Right cardiac atrium (tissue), 5 donors: Measurements from ENCODE around the gene CPD. TPM values are rescaled to one million over a fixed set of nuclear protein-coding genes. Genes with fewer than 3 reads are reported as not detected.

Experiments
- ATAC-seq, 2 donors: fragments of 200-7000 bp; cut with Tn5 transposase; one replicate each; pipeline versions ENCODE4 v1.8.0 to v1.9.1; 2020; ENCODE audit warnings: moderate library complexity in 2 of 2, mild to moderate bottlenecking in 1 of 2
- DNase-seq, 3 donors: peaks; one replicate each; pipeline ENCODE4 v3.0.0-alpha.2; 2020
- H3K27ac ChIP-seq: one replicate; pipeline ENCODE4 v1.5.1; 2013; ENCODE audit warnings: mild to moderate bottlenecking, low read length, control low read depth, moderate library complexity
- H3K27me3 ChIP-seq: one replicate; pipeline ENCODE4 v1.6.1; 2013; ENCODE audit not compliant: control insufficient read depth, insufficient read depth
- H3K4me1 ChIP-seq: one replicate; pipeline ENCODE4 v1.6.1; 2013; ENCODE audit warnings: low read length; ENCODE audit not compliant: control insufficient read depth, insufficient read depth
- H3K4me3 ChIP-seq: one replicate; pipeline ENCODE4 v1.5.1; 2013; ENCODE audit warnings: low read length, control low read depth
- H3K9me3 ChIP-seq: one replicate; pipeline ENCODE4 v1.6.1; 2013; ENCODE audit warnings: low read length; ENCODE audit not compliant: control insufficient read depth
- WGBS: extraction: QIAGEN DNeasy Blood & Tissue Kit; methylation state at CpG from one replicate; pipeline ENCODE4 v1.1.7; 2013; 5-methylcytosine and 5-hydroxymethylcytosine counted together
- intact Hi-C, 4 donors: fragments of 100-400 bp; cut with DNase I; formaldehyde crosslinking; loops; one replicate each; pipeline versions ENCODE4 v1.11.0 to v1.14.0; 2022 to 2023
- polyA plus RNA-seq: library from polyadenylated mRNA; stranded (reverse); fragments of 200-250 nt; gene quantifications from one replicate; pipeline ENCODE4 v1.2.3, GENCODE V29; 2013
- total RNA-seq, 4 donors: library from RNA; stranded (reverse); fragmentation: NEBNext Ultra II Directional; extraction: Animal tissue kit (Norgen Biotek cat#: 25700); gene quantifications; one replicate each; pipeline ENCODE4 v1.2.1, GENCODE V29; 2021
- donor health status: healthy with polysubstance abuse.
- donor health status: DM: no; HTN: yes; CAD: no.
- donor health status: DM: no; HTN: no; CAD: no.
- donor health status: DM: no; HTN: yes; CAD: no; lungs with severe emphysema.
- donor health status: DM: yes; HTN: yes; CAD: no.

The CPD gene
- total and polyA plus RNA-seq, 5 donors, result 6.5 to 37.1 (median 32.2) TPM

- H3K27ac ChIP-seq, result no peak overlapping the region
- intact Hi-C loops, result no loop called here
These were observed 24.0 kb upstream of the CPD start for GRCh38 chr17:30354701-30355100.

GRCh38 chr17:30357476-30357875, 21.3 kb upstream of the CPD start:
- H3K9me3 ChIP-seq, result peaks cover under 1% of the 10 kb centered on the region
- DNase-seq (no peak), ATAC-seq (no peak)
- H3K4me1 ChIP-seq, result no peaks in the 10 kb centered on the region
- no peaks in the 10 kb centered on the region for H3K27me3 ChIP-seq
- H3K27ac ChIP-seq, result no peak overlapping the region
- intact Hi-C loops, result no loop called here
- H3K4me3 ChIP-seq, result no peak overlapping the region

More at GRCh38 chr17:30354701-30355100, 24.0 kb upstream of the CPD start:
- H3K9me3 ChIP-seq, result no peaks in the 10 kb centered on the region
- H3K4me1 ChIP-seq, result no peaks in the 10 kb centered on the region
- H3K4me3 ChIP-seq, result no peak overlapping the region
- DNase-seq, result no peak
- ATAC-seq, result no peak
- H3K27me3 ChIP-seq, result no peaks in the 10 kb centered on the region

- Histone ChIP-seq H3K4me3 (no peak overlapping the region), H3K27me3 (no peaks in the 10 kb centered on the region), H3K27ac (no peak overlapping the region), H3K4me1 (no peaks in the 10 kb centered on the region), H3K9me3 (peaks cover 3% of the 10 kb centered on the region)
- DNase-seq, result no peak
- 70% methylated on average over 5 of the region's 5 CpGs for WGBS
- intact Hi-C loops, result no loop called here
- ATAC-seq, result no peak
These were observed 20.5 kb upstream of the CPD start for GRCh38 chr17:30358055-30358760.

GRCh38 chr17:30360086-30360808, 18.5 kb upstream of the CPD start:
- Histone ChIP-seq H3K27me3 (no peaks in the 10 kb centered on the region), H3K27ac (no peak overlapping the region), H3K4me3 (no peak overlapping the region), H3K4me1 (no peaks in the 10 kb centered on the region), H3K9me3 (peaks cover 3% of the 10 kb centered on the region)
- DNase-seq (no peak), ATAC-seq (no peak)
- WGBS, result 69% methylated on average over 8 of the region's 8 CpGs
- intact Hi-C loops, result no loop called here

GRCh38 chr17:30361766-30362279, 16.9 kb upstream of the CPD start:
- intact Hi-C loops, result no loop called here
- peaks cover 3% of the 10 kb centered on the region for H3K9me3 ChIP-seq
- H3K4me1 ChIP-seq, result no peaks in the 10 kb centered on the region
- no peaks in the 10 kb centered on the region for H3K27me3 ChIP-seq
- no peak overlapping the region for H3K4me3 ChIP-seq
- DNase-seq (no peak), ATAC-seq (no peak)
- H3K27ac ChIP-seq, result no peak overlapping the region
- WGBS, result 98% methylated on average over 4 of the region's 4 CpGs

- H3K27ac ChIP-seq, result no peak overlapping the region
- no peak for DNase-seq
- intact Hi-C loops, result no loop called here
- ATAC-seq, result peak in 1 of 2 donors; percentile 47
- H3K9me3 ChIP-seq, result peaks cover 3% of the 10 kb centered on the region
- H3K4me3 ChIP-seq, result no peak overlapping the region
- WGBS, result 35% methylated on average over 1 of the region's 1 CpG
- no peaks in the 10 kb centered on the region for H3K27me3 ChIP-seq
- no peaks in the 10 kb centered on the region for H3K4me1 ChIP-seq
These were observed 15.0 kb upstream of the CPD start for GRCh38 chr17:30363715-30364202.

- 55% methylated on average over 3 of the region's 3 CpGs for WGBS
- intact Hi-C loops, result no loop called here
- H3K27me3 ChIP-seq, result no peaks in the 10 kb centered on the region
- H3K4me3 ChIP-seq, result no peak overlapping the region
- DNase-seq (no peak), ATAC-seq (no peak)
- H3K4me1 ChIP-seq, result no peaks in the 10 kb centered on the region
- H3K27ac ChIP-seq, result no peak overlapping the region
- peaks cover 3% of the 10 kb centered on the region for H3K9me3 ChIP-seq
These were observed 12.2 kb upstream of the CPD start for GRCh38 chr17:30366536-30366935.

- ATAC-seq, result no peak
- Histone ChIP-seq H3K4me3 (no peak overlapping the region), H3K27me3 (no peaks in the 10 kb centered on the region), H3K9me3 (no peaks in the 10 kb centered on the region), H3K4me1 (no peaks in the 10 kb centered on the region), H3K27ac (no peak overlapping the region)
- intact Hi-C loops, result no loop called here
- no peak for DNase-seq
- WGBS, result 72% methylated on average over 13 of the region's 13 CpGs
These were observed 9.6 kb upstream of the CPD start for GRCh38 chr17:30368912-30369720.

GRCh38 chr17:30369995-30370394, 8.7 kb upstream of the CPD start:
- Histone ChIP-seq H3K27me3 (no peaks in the 10 kb centered on the region), H3K4me1 (no peaks in the 10 kb centered on the region), H3K4me3 (no peak overlapping the region), H3K9me3 (no peaks in the 10 kb centered on the region), H3K27ac (no peak overlapping the region)
- intact Hi-C loops, result no loop called here
- DNase-seq (no peak), ATAC-seq (no peak)

GRCh38 chr17:30372755-30373154, 6.0 kb upstream of the CPD start:
- H3K27me3 ChIP-seq, result no peaks in the 10 kb centered on the region
- no peak overlapping the region for H3K4me3 ChIP-seq
- DNase-seq (no peak), ATAC-seq (no peak)
- 86% methylated on average over 2 of the region's 2 CpGs for WGBS
- no peaks in the 10 kb centered on the region for H3K9me3 ChIP-seq
- intact Hi-C loops, result no loop called here
- no peak overlapping the region for H3K27ac ChIP-seq
- no peaks in the 10 kb centered on the region for H3K4me1 ChIP-seq

GRCh38 chr17:30375661-30376060, 3.1 kb upstream of the CPD start:
- 100% methylated on average over 1 of the region's 1 CpG for WGBS
- H3K4me1 ChIP-seq, result peaks cover 2% of the 10 kb centered on the region
- ATAC-seq, result no peak
- intact Hi-C loops, result loop anchor here in 1 of 4 donors (5.0 kb wide), 1 partner anchor 33 kb away; no protein-coding TSS in a partner anchor
- no peaks in the 10 kb centered on the region for H3K27me3 ChIP-seq
- H3K9me3 ChIP-seq, result no peaks in the 10 kb centered on the region
- DNase-seq, result no peak
- no peak overlapping the region for H3K4me3 ChIP-seq
- no peak overlapping the region for H3K27ac ChIP-seq
